Endodermal cell (in vitro differentiated cells): ENCODE results near the gene PRLH. TPM values are rescaled to one million over a fixed set of nuclear protein-coding genes. Genes with fewer than 3 reads are reported as not detected.

Experiments used
- DNase-seq: peaks from one replicate; pipeline ENCODE4 v3.0.0-alpha.2; 2017
- H3K27ac ChIP-seq: 2 replicates; pipeline ENCODE4 v1.5.1; 2013; ENCODE audit warnings: mild to moderate bottlenecking, low read depth, low read length, moderate library complexity
- H3K27me3 ChIP-seq: 2 replicates; pipeline ENCODE4 v1.6.1; 2013; ENCODE audit warnings: mild to moderate bottlenecking, low read length, moderate library complexity; ENCODE audit not compliant: insufficient read depth, control insufficient read depth, poor library complexity, severe bottlenecking
- H3K36me3 ChIP-seq: 2 replicates; pipeline ENCODE4 v1.7.0; 2013; ENCODE audit warnings: mild to moderate bottlenecking, low read length, moderate library complexity; ENCODE audit not compliant: control insufficient read depth, insufficient read depth
- H3K4me1 ChIP-seq: one replicate; pipeline ENCODE4 v1.7.0; 2013; ENCODE audit warnings: low read length; ENCODE audit not compliant: control insufficient read depth, insufficient read depth
- H3K4me3 ChIP-seq: 2 replicates; pipeline ENCODE4 v1.5.1; 2013; ENCODE audit warnings: mild to moderate bottlenecking, low read length, moderate library complexity
- H3K9ac ChIP-seq: 2 replicates; pipeline ENCODE4 v1.6.1; 2013; ENCODE audit warnings: mild to moderate bottlenecking, low read length, moderate library complexity; ENCODE audit not compliant: poor library complexity, severe bottlenecking; ENCODE audit errors: extremely low read depth
- H3K9me3 ChIP-seq: 2 replicates; pipeline ENCODE4 v1.6.1; 2013; ENCODE audit warnings: mild to moderate bottlenecking, low read length, moderate library complexity; ENCODE audit not compliant: control insufficient read depth
- H3K27ac Mint-ChIP-seq: 2 replicates; pipeline ENCODE4 v1.8.0; 2020; ENCODE audit warnings: mixed read lengths
- H3K27me3 Mint-ChIP-seq: 2 replicates; pipeline ENCODE4 v1.8.0; 2021; ENCODE audit warnings: mild to moderate bottlenecking, mixed read lengths; ENCODE audit not compliant: insufficient read depth
- H3K36me3 Mint-ChIP-seq: 2 replicates; pipeline ENCODE4 v1.8.0; 2020; ENCODE audit warnings: low read depth, mixed read lengths
- H3K4me1 Mint-ChIP-seq: 2 replicates; pipeline ENCODE4 v1.8.0; 2020; ENCODE audit warnings: mixed read lengths
- H3K4me3 Mint-ChIP-seq: 2 replicates; pipeline ENCODE4 v1.8.0; 2020; ENCODE audit warnings: mild to moderate bottlenecking, moderate library complexity, mixed read lengths
- H3K9me3 Mint-ChIP-seq: 2 replicates; pipeline ENCODE4 v1.8.0; 2020; ENCODE audit warnings: mild to moderate bottlenecking, mixed read lengths
- CTCF ChIP-seq: fragments of 200-600 bp; sonication (generic); conservative IDR thresholded peaks from 2 replicates; pipeline ENCODE4 v1.5.0; 2021; ENCODE audit warnings: antibody characterized with exemption, mild to moderate bottlenecking
- WGBS, 2 experiments: methylation state at CpG; one replicate each; pipeline versions ENCODE4 v1.1.5 to v1.1.7; 2013; ENCODE audit warnings: missing lambda C conversion rate in 2 of 2, mixed read lengths in 1 of 2; ENCODE audit not compliant: insufficient coverage in 1 of 2, insufficient read length in 1 of 2; 5-methylcytosine and 5-hydroxymethylcytosine counted together
- total RNA-seq, 2 donors: library from RNA; stranded (reverse); fragmentation: NEBNext Ultra II Directional in 1 of 2; extraction: Animal tissue kit (Norgen Biotek cat#: 25700) in 1 of 2; gene quantifications; 2 replicates in 1 of 2; 3 replicates in 1 of 2; pipeline ENCODE4 v1.2.1, GENCODE V29; 2021

Gene PRLH
- total RNA-seq, 2 donors from 2014 or later = not detected

GRCh38 chr2:237590272-237591140, 24.1 kb downstream of the PRLH start, which contains the start of gene RAB17:
TSS of gene RAB17 (minus strand) at chr2:237590734. CDS start at chr2:237586154, 4,580 bp downstream.
- 75 to 77% methylated on average over 13 to 16 of the region's 16 CpGs for WGBS, 2 experiments
- H3K4me3 Mint-ChIP-seq = peak within 1 kb of the TSS; percentile 81
- TF ChIP-seq CTCF = no peak
- Histone ChIP-seq H3K36me3 (peaks cover 57% of the 10 kb centered on the region), H3K27ac (no peak within 1 kb of the TSS), H3K4me3 (peak within 1 kb of the TSS; percentile 85), H3K9me3 (peaks cover 14% of the 10 kb centered on the region), H3K27me3 (no peaks in the 10 kb centered on the region), H3K4me1 (peaks cover 35% of the 10 kb centered on the region), H3K9ac (peak within 1 kb of the TSS; percentile 83)
- H3K27me3 Mint-ChIP-seq = no peaks in the 10 kb centered on the region
- peaks cover 36% of the 10 kb centered on the region for H3K36me3 Mint-ChIP-seq
- peaks cover 68% of the 10 kb centered on the region for H3K4me1 Mint-ChIP-seq
- peak within 1 kb of the TSS; percentile 89 for H3K27ac Mint-ChIP-seq
- DNase-seq = peak; percentile 88
- peaks cover 5% of the 10 kb centered on the region for H3K9me3 Mint-ChIP-seq

- 86 to 92% methylated on average over 10 to 19 of the region's 19 CpGs for WGBS, 2 experiments
- peak overlapping the region; percentile 89 for H3K27ac Mint-ChIP-seq
- Histone ChIP-seq H3K27me3 (no peaks in the 10 kb centered on the region), H3K4me3 (peak overlapping the region; percentile 85), H3K4me1 (peaks cover 28% of the 10 kb centered on the region), H3K9ac (peak overlapping the region; percentile 83), H3K9me3 (peaks cover 14% of the 10 kb centered on the region), H3K36me3 (peaks cover 49% of the 10 kb centered on the region), H3K27ac (no peak overlapping the region)
- no peaks in the 10 kb centered on the region for H3K27me3 Mint-ChIP-seq
- H3K4me3 Mint-ChIP-seq = peak overlapping the region; percentile 81
- peaks cover 60% of the 10 kb centered on the region for H3K4me1 Mint-ChIP-seq
- DNase-seq = peak; percentile 95
- H3K36me3 Mint-ChIP-seq = peaks cover 31% of the 10 kb centered on the region
- no peak for TF ChIP-seq CTCF
- H3K9me3 Mint-ChIP-seq = peaks cover 5% of the 10 kb centered on the region
These were observed 24.9 kb downstream of the PRLH start for GRCh38 chr2:237591141-237591881.

- TF ChIP-seq CTCF = no peak
- 95 to 96% methylated on average over 5 to 18 of the region's 18 CpGs for WGBS, 2 experiments
- Histone ChIP-seq H3K9me3 (peaks cover 8% of the 10 kb centered on the region), H3K4me1 (peaks cover 21% of the 10 kb centered on the region), H3K27me3 (no peaks in the 10 kb centered on the region), H3K36me3 (peaks cover 37% of the 10 kb centered on the region), H3K9ac (no peak overlapping the region), H3K27ac (no peak overlapping the region), H3K4me3 (no peak overlapping the region)
- Mint-ChIP-seq H3K36me3 (peaks cover 20% of the 10 kb centered on the region), H3K27me3 (no peaks in the 10 kb centered on the region), H3K4me1 (peaks cover 53% of the 10 kb centered on the region), H3K27ac (peak overlapping the region; percentile 94), H3K9me3 (peaks cover 5% of the 10 kb centered on the region), H3K4me3 (no peak overlapping the region)
- peak; percentile 51 for DNase-seq
These were observed 26.1 kb downstream of the PRLH start for GRCh38 chr2:237592425-237592980.
